HepG2 (cell line): ENCODE data around the gene BMPR1B. TPM values are rescaled to one million over a fixed set of nuclear protein-coding genes. Genes with fewer than 3 reads are reported as not detected.

Experiments used
- ATF1 ChIP-seq: IDR thresholded peaks from 2 replicates; pipeline ENCODE4 v1.6.1; 2016; ENCODE audit warnings: mild to moderate bottlenecking, control low read depth
- HOXA3 ChIP-seq: sonication (generic); formaldehyde crosslinking; IDR thresholded peaks from 2 replicates; pipeline ENCODE4 v1.5.0; 2020; ENCODE audit warnings: missing genetic modification reagents
- MAFK ChIP-seq, 2 experiments: IDR thresholded peaks in 1 of 2; conservative IDR thresholded peaks in 1 of 2; 2 replicates each; pipeline ENCODE4 v1.6.1; 2011; ENCODE audit warnings: improper control_type of control experiment in 2 of 2, low read length in 2 of 2
- NFE2L2 ChIP-seq: fragments of 150-350 bp; IDR thresholded peaks from 2 replicates; pipeline ENCODE4 v1.6.1; 2014; ENCODE audit warnings: low read length
- RFXANK ChIP-seq: IDR thresholded peaks from 2 replicates; pipeline ENCODE4 v1.6.1; 2016
- TOPORS ChIP-seq: sonication (generic); formaldehyde crosslinking; IDR thresholded peaks from 2 replicates; pipeline ENCODE4 v1.8.0; 2023; ENCODE audit warnings: mild to moderate bottlenecking, missing genetic modification reagents
- YEATS4 ChIP-seq: sonication (generic); formaldehyde crosslinking; IDR thresholded peaks from 2 replicates; pipeline ENCODE4 v1.4.0; 2020; ENCODE audit warnings: missing genetic modification reagents, borderline replicate concordance
- ZFP36L2 ChIP-seq: sonication (generic); formaldehyde crosslinking; IDR thresholded peaks from 2 replicates; pipeline ENCODE4 v1.4.0; 2020; ENCODE audit warnings: missing genetic modification reagents
- ZNF136 ChIP-seq: sonication (generic); formaldehyde crosslinking; IDR thresholded peaks from 2 replicates; pipeline ENCODE4 v1.8.1; 2022; ENCODE audit warnings: low read depth, mild to moderate bottlenecking, moderate library complexity, missing genetic modification reagents
- ZNF564 ChIP-seq: sonication (generic); formaldehyde crosslinking; IDR thresholded peaks from 2 replicates; pipeline ENCODE4 v1.8.1; 2023; ENCODE audit warnings: mild to moderate bottlenecking, missing genetic modification reagents
- ZNF660 ChIP-seq: sonication (generic); formaldehyde crosslinking; IDR thresholded peaks from 2 replicates; pipeline ENCODE4 v1.5.1; 2020; ENCODE audit warnings: mild to moderate bottlenecking, low read depth, missing genetic modification reagents, borderline replicate concordance
- ZNF891 ChIP-seq: sonication (generic); formaldehyde crosslinking; IDR thresholded peaks from 2 replicates; pipeline ENCODE4 v1.5.0; 2020; ENCODE audit warnings: mild to moderate bottlenecking, missing genetic modification reagents
- ZSCAN30 ChIP-seq: sonication (generic); formaldehyde crosslinking; IDR thresholded peaks from 2 replicates; pipeline ENCODE4 v1.5.0; 2020; ENCODE audit warnings: mild to moderate bottlenecking, missing genetic modification reagents
- ZSCAN31 ChIP-seq: sonication (generic); formaldehyde crosslinking; IDR thresholded peaks from 2 replicates; pipeline ENCODE4 v1.5.0; 2020; ENCODE audit warnings: low read depth, mild to moderate bottlenecking, missing genetic modification reagents
- polyA plus RNA-seq, 8 experiments: library from polyadenylated mRNA; depleted of rRNA in 3 of 8; stranded (reverse) in 7 of 8; unstranded in 1 of 8; fragments of >200 nt; fragmentation: Illumina TruSeq in 4 of 8; extraction: Trizol in 4 of 8; gene quantifications; 2 replicates each; pipeline versions ENCODE4 v1.2.1 to v1.2.3, GENCODE V29; 2011 to 2016; ENCODE audit warnings: low read depth in 4 of 8, missing spikeins in 1 of 8, mixed read lengths in 1 of 8; ENCODE audit not compliant: insufficient read depth in 1 of 8
- total RNA-seq, 5 experiments: library from RNA; depleted of rRNA; stranded (reverse); fragments of >200 nt; fragmentation: Illumina TruSeq; extraction: Trizol; gene quantifications; 2 replicates each; pipeline ENCODE4 v1.2.3, GENCODE V29; 2016; ENCODE audit warnings: low read depth in 1 of 5
- TF ChIP-seq, protein P1 (sequence below): sonication (generic); formaldehyde crosslinking; IDR thresholded peaks from 2 replicates; pipeline ENCODE4 v1.4.0; 2020; ENCODE audit warnings: missing genetic modification reagents, mild to moderate bottlenecking, borderline replicate concordance
- TF ChIP-seq, protein P2 (sequence below), 2 experiments: sonication (generic) in 1 of 2; formaldehyde crosslinking in 1 of 2; IDR thresholded peaks; 2 replicates each; pipeline versions ENCODE4 v1.4.0 to v1.6.1; 2016 to 2020; ENCODE audit warnings: borderline replicate concordance in 1 of 2, low read depth in 1 of 2, mild to moderate bottlenecking in 1 of 2, missing genetic modification reagents in 1 of 2
- TF ChIP-seq, protein P3 (sequence below): sonication (generic); formaldehyde crosslinking; IDR thresholded peaks from 2 replicates; pipeline ENCODE4 v1.5.1; 2020; ENCODE audit warnings: mild to moderate bottlenecking, moderate library complexity, missing genetic modification reagents
- TF ChIP-seq, protein P4 (sequence below): sonication (generic); formaldehyde crosslinking; IDR thresholded peaks from 2 replicates; pipeline ENCODE4 v1.5.0; 2020; ENCODE audit warnings: missing genetic modification reagents
- TF ChIP-seq, protein P5 (sequence below): fragments of 450-650 bp; IDR thresholded peaks from 2 replicates; pipeline ENCODE4 v1.6.1; 2016

Gene BMPR1B
- total and polyA plus RNA-seq, 2 of the 13 experiments (the other 11 are each of a cell fraction or from before 2014, with no cell fraction given): 0.07 TPM; not detected in 1

DNA sequence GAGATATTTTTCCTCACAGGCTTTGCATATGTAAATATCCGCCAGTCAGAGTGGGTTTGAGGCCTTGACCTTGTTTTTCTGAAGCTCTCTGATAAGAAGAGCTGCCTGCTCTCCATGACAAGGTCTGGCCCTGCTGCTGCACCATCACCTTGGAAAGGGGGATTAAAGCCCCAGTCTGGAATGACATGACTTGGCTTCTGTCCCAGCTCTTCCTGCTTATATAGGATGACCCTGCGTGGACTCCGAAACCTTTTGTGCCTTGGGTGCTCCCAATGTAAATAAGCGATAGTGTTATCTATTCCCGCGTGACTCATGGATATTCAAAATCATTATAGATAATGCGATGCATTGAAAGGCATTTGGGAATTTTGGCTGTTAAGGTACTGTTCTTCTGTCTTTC, 139.3 kb downstream of the BMPR1B start (continued):
- TF ChIP-seq, protein P1, sequence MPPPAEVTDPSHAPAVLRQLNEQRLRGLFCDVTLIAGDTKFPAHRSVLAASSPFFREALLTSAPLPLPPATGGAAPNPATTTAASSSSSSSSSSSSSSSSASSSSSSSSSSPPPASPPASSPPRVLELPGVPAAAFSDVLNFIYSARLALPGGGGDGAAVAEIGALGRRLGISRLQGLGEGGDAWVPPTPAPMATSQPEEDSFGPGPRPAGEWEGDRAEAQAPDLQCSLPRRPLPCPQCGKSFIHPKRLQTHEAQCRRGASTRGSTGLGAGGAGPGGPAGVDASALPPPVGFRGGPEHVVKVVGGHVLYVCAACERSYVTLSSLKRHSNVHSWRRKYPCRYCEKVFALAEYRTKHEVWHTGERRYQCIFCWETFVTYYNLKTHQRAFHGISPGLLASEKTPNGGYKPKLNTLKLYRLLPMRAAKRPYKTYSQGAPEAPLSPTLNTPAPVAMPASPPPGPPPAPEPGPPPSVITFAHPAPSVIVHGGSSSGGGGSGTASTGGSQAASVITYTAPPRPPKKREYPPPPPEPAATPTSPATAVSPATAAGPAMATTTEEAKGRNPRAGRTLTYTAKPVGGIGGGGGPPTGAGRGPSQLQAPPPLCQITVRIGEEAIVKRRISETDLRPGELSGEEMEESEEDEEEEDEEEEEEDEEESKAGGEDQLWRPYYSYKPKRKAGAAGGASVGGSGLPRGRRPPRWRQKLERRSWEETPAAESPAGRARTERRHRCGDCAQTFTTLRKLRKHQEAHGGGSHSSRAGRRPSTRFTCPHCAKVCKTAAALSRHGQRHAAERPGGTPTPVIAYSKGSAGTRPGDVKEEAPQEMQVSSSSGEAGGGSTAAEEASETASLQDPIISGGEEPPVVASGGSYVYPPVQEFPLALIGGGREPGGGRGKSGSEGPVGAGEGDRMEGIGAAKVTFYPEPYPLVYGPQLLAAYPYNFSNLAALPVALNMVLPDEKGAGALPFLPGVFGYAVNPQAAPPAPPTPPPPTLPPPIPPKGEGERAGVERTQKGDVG (CRISPR knock-in tag): no peak
- TF ChIP-seq TOPORS (no peak), ZNF891 (CRISPR knock-in tag) (no peak), ZFP36L2 (CRISPR knock-in tag) (no peak), ATF1 (CRISPR knock-in tag) (no peak), ZNF136 (no peak), HOXA3 (CRISPR knock-in tag) (0 out of 2 replicates have a peak, but pooled peaks have one; percentile 23), MAFK (conservative IDR thresholded peaks at IDR 0.05 in 1 of 2, IDR thresholded peaks at IDR 0.05 in 1 of 2; ENCODE audit: low read length in 2 of 2) (no peak), ZNF660 (no peak), ZNF564 (CRISPR knock-in tag) (no peak), RFXANK (CRISPR knock-in tag) (no peak), YEATS4 (CRISPR knock-in tag) (no peak), NFE2L2 (no peak), ZSCAN30 (CRISPR knock-in tag) (no peak), ZSCAN31 (CRISPR knock-in tag) (no peak)
- TF ChIP-seq, protein P2, sequence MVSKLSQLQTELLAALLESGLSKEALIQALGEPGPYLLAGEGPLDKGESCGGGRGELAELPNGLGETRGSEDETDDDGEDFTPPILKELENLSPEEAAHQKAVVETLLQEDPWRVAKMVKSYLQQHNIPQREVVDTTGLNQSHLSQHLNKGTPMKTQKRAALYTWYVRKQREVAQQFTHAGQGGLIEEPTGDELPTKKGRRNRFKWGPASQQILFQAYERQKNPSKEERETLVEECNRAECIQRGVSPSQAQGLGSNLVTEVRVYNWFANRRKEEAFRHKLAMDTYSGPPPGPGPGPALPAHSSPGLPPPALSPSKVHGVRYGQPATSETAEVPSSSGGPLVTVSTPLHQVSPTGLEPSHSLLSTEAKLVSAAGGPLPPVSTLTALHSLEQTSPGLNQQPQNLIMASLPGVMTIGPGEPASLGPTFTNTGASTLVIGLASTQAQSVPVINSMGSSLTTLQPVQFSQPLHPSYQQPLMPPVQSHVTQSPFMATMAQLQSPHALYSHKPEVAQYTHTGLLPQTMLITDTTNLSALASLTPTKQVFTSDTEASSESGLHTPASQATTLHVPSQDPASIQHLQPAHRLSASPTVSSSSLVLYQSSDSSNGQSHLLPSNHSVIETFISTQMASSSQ (IDR thresholded peaks at IDR 0.05; ENCODE audit: low read depth): no peak
- TF ChIP-seq, protein P2 (CRISPR knock-in tag; IDR thresholded peaks at IDR 0.05; ENCODE audit: borderline replicate concordance): no peak
- TF ChIP-seq, protein P3, sequence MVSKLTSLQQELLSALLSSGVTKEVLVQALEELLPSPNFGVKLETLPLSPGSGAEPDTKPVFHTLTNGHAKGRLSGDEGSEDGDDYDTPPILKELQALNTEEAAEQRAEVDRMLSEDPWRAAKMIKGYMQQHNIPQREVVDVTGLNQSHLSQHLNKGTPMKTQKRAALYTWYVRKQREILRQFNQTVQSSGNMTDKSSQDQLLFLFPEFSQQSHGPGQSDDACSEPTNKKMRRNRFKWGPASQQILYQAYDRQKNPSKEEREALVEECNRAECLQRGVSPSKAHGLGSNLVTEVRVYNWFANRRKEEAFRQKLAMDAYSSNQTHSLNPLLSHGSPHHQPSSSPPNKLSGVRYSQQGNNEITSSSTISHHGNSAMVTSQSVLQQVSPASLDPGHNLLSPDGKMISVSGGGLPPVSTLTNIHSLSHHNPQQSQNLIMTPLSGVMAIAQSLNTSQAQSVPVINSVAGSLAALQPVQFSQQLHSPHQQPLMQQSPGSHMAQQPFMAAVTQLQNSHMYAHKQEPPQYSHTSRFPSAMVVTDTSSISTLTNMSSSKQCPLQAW: 0 out of 2 replicates have a peak, but pooled peaks have one; percentile 22
- TF ChIP-seq, protein P4, sequence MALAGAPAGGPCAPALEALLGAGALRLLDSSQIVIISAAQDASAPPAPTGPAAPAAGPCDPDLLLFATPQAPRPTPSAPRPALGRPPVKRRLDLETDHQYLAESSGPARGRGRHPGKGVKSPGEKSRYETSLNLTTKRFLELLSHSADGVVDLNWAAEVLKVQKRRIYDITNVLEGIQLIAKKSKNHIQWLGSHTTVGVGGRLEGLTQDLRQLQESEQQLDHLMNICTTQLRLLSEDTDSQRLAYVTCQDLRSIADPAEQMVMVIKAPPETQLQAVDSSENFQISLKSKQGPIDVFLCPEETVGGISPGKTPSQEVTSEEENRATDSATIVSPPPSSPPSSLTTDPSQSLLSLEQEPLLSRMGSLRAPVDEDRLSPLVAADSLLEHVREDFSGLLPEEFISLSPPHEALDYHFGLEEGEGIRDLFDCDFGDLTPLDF (CRISPR knock-in tag): no peak
- TF ChIP-seq, protein P5, sequence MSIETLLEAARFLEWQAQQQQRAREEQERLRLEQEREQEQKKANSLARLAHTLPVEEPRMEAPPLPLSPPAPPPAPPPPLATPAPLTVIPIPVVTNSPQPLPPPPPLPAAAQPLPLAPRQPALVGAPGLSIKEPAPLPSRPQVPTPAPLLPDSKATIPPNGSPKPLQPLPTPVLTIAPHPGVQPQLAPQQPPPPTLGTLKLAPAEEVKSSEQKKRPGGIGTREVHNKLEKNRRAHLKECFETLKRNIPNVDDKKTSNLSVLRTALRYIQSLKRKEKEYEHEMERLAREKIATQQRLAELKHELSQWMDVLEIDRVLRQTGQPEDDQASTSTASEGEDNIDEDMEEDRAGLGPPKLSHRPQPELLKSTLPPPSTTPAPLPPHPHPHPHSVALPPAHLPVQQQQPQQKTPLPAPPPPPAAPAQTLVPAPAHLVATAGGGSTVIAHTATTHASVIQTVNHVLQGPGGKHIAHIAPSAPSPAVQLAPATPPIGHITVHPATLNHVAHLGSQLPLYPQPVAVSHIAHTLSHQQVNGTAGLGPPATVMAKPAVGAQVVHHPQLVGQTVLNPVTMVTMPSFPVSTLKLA: no peak
